Activated naive CD8-positive, alpha-beta T cell (primary cell): ENCODE measurements around the gene NHEJ1.

Source experiments
- H3K27ac Mint-ChIP-seq: one replicate; pipeline ENCODE4 v1.8.0; 2021; ENCODE audit warnings: mixed read lengths
- H3K27me3 Mint-ChIP-seq: one replicate; pipeline ENCODE4 v1.8.0; 2021; ENCODE audit warnings: mixed read lengths
- H3K36me3 Mint-ChIP-seq: one replicate; pipeline ENCODE4 v1.8.0; 2021; ENCODE audit warnings: mixed read lengths
- H3K4me1 Mint-ChIP-seq: one replicate; pipeline ENCODE4 v1.8.0; 2021; ENCODE audit warnings: low read depth, mixed read lengths
- H3K4me3 Mint-ChIP-seq: one replicate; pipeline ENCODE4 v1.8.0; 2021; ENCODE audit warnings: mild to moderate bottlenecking, mixed read lengths
- H3K9me3 Mint-ChIP-seq: one replicate; pipeline ENCODE4 v1.8.0; 2021; ENCODE audit warnings: low read depth, mixed read lengths

The NHEJ1 gene

DNA sequence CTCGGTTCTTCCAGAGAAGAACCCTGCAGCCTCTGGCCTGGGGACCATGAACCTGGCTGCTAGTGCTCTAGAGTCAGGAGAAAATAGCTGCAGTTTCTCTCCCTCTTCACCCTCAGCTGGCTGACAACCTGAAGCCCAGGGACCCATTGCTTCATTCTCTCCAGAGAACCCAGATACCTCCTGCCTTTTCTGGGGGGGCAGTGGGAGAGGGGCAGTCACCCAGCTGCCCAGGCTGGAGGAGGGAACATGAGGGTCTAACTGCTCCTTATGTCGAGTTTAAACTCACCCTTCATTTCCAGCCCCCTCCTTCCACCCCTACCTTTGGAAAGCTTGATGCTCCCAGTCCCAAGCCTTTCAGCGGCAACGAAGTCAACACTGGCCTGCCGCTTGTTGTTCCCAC lies 38.4 kb upstream of the NHEJ1 start:
- Mint-ChIP-seq H3K27ac (peak overlapping the region; percentile 6), H3K27me3 (no peaks in the 10 kb centered on the region), H3K4me1 (peaks cover 26% of the 10 kb centered on the region), H3K4me3 (peak overlapping the region; percentile 65), H3K9me3 (no peaks in the 10 kb centered on the region), H3K36me3 (peaks cover 2% of the 10 kb centered on the region)

DNA sequence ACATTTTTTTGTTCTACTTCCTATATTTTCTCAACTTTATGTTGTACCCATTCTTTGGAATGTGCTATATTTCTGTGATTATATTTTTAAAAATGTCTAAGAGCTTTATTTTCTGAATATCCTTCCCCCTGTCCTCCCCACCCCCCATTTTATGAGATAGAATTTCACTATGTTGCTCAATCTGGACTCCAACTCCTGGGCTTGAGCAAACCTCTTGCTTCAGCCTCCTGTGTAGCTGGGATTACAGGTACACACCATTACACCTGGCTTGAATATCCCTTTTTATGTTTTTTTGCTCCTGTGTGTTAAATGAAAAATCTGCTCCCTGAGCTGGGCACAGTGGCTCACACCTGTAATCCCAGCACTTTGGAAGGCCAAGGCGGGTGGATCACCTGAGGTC lies 36.8 kb upstream of the NHEJ1 start:
- Mint-ChIP-seq H3K36me3 (peaks cover 2% of the 10 kb centered on the region), H3K27ac (no peak overlapping the region), H3K27me3 (no peaks in the 10 kb centered on the region), H3K4me1 (peaks cover 26% of the 10 kb centered on the region), H3K9me3 (no peaks in the 10 kb centered on the region), H3K4me3 (no peak overlapping the region)

DNA sequence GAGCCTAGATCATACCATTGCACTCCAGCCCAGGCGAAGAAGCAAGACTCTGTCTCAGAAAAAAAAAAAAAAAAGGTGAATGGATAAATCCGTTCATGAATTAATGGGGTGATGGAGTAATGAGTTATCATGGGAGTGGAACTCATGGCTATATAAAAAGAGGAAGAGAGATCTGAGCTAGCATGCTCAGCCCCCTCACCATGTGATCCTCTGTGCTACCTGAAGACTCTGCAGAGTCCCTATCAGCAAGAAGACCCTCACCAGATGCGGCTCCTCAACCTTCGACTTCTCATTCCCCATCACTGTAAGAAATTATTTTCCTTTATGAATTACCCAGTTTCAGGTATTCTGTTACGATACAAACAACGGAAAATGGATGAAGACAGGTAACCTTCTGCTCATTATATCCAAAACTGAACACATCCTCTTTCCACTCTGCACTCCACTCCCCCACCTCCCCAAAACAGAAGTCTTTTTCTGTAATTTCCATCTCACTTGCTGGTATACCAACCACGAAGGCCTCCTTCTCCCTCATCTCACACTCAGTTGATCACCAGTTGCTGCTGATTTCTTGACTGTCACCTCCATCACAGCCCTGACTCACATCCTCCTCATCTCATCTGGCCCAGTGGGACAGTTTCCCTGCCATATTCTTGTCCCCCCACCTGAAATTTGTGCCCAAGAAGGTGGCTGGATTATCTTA lies 26.3 kb upstream of the NHEJ1 start:
- Mint-ChIP-seq H3K27ac (peak overlapping the region; percentile 65), H3K36me3 (peaks cover 7% of the 10 kb centered on the region), H3K4me3 (no peak overlapping the region), H3K9me3 (no peaks in the 10 kb centered on the region), H3K27me3 (no peaks in the 10 kb centered on the region), H3K4me1 (peaks cover 20% of the 10 kb centered on the region)

- Mint-ChIP-seq H3K27ac (peak overlapping the region; percentile 54), H3K27me3 (no peaks in the 10 kb centered on the region), H3K4me3 (no peak overlapping the region), H3K36me3 (peaks cover 7% of the 10 kb centered on the region), H3K4me1 (peaks cover 45% of the 10 kb centered on the region), H3K9me3 (no peaks in the 10 kb centered on the region)
Observed at GRCh38 chr2:219184121-219184520, 23.5 kb upstream of the NHEJ1 start.

- Mint-ChIP-seq H3K4me3 (no peak overlapping the region), H3K36me3 (peaks cover 7% of the 10 kb centered on the region), H3K9me3 (no peaks in the 10 kb centered on the region), H3K27me3 (no peaks in the 10 kb centered on the region), H3K4me1 (peaks cover 47% of the 10 kb centered on the region), H3K27ac (peak overlapping the region; percentile 70)
Observed at GRCh38 chr2:219183151-219183772, 22.6 kb upstream of the NHEJ1 start.

DNA sequence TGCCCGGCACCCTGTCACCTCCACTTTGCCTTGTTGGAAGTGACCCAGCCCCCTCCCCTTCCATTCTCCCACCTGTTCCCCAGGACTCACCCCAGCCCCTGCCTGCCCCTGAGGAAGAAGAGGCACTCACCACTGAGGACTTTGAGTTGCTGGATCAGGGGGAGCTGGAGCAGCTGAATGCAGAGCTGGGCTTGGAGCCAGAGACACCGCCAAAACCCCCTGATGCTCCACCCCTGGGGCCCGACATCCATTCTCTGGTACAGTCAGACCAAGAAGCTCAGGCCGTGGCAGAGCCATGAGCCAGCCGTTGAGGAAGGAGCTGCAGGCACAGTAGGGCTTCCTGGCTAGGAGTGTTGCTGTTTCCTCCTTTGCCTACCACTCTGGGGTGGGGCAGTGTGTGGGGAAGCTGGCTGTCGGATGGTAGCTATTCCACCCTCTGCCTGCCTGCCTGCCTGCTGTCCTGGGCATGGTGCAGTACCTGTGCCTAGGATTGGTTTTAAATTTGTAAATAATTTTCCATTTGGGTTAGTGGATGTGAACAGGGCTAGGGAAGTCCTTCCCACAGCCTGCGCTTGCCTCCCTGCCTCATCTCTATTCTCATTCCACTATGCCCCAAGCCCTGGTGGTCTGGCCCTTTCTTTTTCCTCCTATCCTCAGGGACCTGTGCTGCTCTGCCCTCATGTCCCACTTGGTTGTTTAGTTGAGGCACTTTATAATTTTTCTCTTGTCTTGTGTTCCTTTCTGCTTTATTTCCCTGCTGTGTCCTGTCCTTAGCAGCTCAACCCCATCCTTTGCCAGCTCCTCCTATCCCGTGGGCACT lies 21.9 kb upstream of the NHEJ1 start:
- Mint-ChIP-seq H3K27ac (peak overlapping the region; percentile 70), H3K36me3 (peaks cover 7% of the 10 kb centered on the region), H3K9me3 (no peaks in the 10 kb centered on the region), H3K27me3 (no peaks in the 10 kb centered on the region), H3K4me3 (peak overlapping the region; percentile 17), H3K4me1 (peaks cover 48% of the 10 kb centered on the region)

- Mint-ChIP-seq H3K9me3 (no peaks in the 10 kb centered on the region), H3K36me3 (peaks cover 3% of the 10 kb centered on the region), H3K27me3 (no peaks in the 10 kb centered on the region), H3K4me3 (peak overlapping the region; percentile 13), H3K4me1 (peaks cover 47% of the 10 kb centered on the region), H3K27ac (peak overlapping the region; percentile 58)
Observed at GRCh38 chr2:219181531-219181930, 20.9 kb upstream of the NHEJ1 start.

- no peaks in the 10 kb centered on the region for H3K9me3 Mint-ChIP-seq
Observed at GRCh38 chr2:219180961-219181360, 20.3 kb upstream of the NHEJ1 start.

GRCh38 chr2:219179601-219180465 lies 19.2 kb upstream of the NHEJ1 start:
- H3K4me1 Mint-ChIP-seq: peaks cover 56% of the 10 kb centered on the region

More at GRCh38 chr2:219180961-219181360, 20.3 kb upstream of the NHEJ1 start:
- peaks cover 3% of the 10 kb centered on the region for H3K36me3 Mint-ChIP-seq
- H3K27ac Mint-ChIP-seq: peak overlapping the region; percentile 31
- peak overlapping the region; percentile 27 for H3K4me3 Mint-ChIP-seq
- H3K27me3 Mint-ChIP-seq: no peaks in the 10 kb centered on the region
- peaks cover 48% of the 10 kb centered on the region for H3K4me1 Mint-ChIP-seq

DNA sequence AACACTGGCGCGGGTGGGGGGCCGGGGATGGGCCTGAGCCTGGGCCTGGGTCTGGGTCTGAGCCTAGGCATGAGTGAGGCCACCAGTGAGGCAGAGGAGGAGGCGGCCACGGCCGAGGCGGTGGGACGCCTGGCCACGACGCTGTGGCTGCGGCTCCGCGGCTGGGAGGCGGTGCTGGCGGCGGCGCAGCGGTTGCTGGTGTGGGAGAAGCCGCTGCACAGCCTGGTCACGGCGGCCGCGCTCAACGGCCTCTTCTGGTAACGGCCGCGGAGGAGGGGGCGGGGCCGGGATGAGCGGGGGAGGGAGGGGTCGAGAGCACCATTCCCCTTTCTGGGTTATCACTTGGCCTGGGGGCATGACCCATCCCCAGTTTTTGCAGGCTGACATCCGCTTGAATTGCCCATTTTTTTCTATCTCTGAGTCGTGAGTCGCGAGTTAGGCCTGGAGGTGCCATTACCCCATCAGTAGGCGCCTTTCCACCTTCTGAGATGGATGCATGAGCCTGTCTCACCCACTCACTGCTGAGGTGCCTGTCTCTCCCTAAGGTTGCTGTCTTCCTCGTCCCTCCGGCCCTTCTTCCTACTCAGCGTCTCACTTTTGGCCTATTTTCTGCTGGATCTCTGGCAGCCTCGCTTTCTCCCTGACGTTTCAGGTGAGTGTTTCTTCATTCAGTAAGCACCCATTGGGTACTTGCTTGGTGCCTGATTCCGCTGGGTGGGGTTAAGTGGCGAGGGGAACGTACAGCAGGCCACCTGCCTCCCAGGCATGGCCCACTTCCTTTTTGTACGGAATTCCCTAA lies 18.0 kb upstream of the NHEJ1 start:
- Mint-ChIP-seq H3K4me3 (peak overlapping the region; percentile 88), H3K4me1 (peaks cover 65% of the 10 kb centered on the region), H3K27me3 (no peaks in the 10 kb centered on the region), H3K9me3 (no peaks in the 10 kb centered on the region), H3K27ac (peak overlapping the region; percentile 87), H3K36me3 (peaks cover 6% of the 10 kb centered on the region)

More at GRCh38 chr2:219179601-219180465, 19.2 kb upstream of the NHEJ1 start:
- Mint-ChIP-seq H3K4me3 (peak overlapping the region; percentile 88), H3K36me3 (no peaks in the 10 kb centered on the region), H3K27me3 (no peaks in the 10 kb centered on the region), H3K9me3 (no peaks in the 10 kb centered on the region), H3K27ac (no peak overlapping the region)

GRCh38 chr2:219177552-219178376 lies 17.1 kb upstream of the NHEJ1 start, which contains the start of gene RETREG2:
TSS of gene RETREG2 (plus strand) at chr2:219178275. CDS start at chr2:219178353, 78 bp downstream.
- peak within 1 kb of the TSS; percentile 98 for H3K4me3 Mint-ChIP-seq
- peaks cover 6% of the 10 kb centered on the region for H3K36me3 Mint-ChIP-seq
- H3K27me3 Mint-ChIP-seq: no peaks in the 10 kb centered on the region
- H3K9me3 Mint-ChIP-seq: no peaks in the 10 kb centered on the region
- peak within 1 kb of the TSS; percentile 99 for H3K27ac Mint-ChIP-seq
- peaks cover 62% of the 10 kb centered on the region for H3K4me1 Mint-ChIP-seq

- peak within 1 kb of the TSS; percentile 98 for H3K4me3 Mint-ChIP-seq
- peaks cover 59% of the 10 kb centered on the region for H3K4me1 Mint-ChIP-seq
- H3K36me3 Mint-ChIP-seq: peaks cover 6% of the 10 kb centered on the region
- H3K9me3 Mint-ChIP-seq: no peaks in the 10 kb centered on the region
- peak within 1 kb of the TSS; percentile 99 for H3K27ac Mint-ChIP-seq
- no peaks in the 10 kb centered on the region for H3K27me3 Mint-ChIP-seq
Observed at GRCh38 chr2:219176818-219177551, 16.4 kb upstream of the NHEJ1 start, which contains the start of gene CNPPD1. TSS of gene CNPPD1 (minus strand) at chr2:219176925. CDS start at chr2:219176828, 97 bp downstream.
